ENCODE measurements around the gene BCR. TPM values are rescaled to one million over a fixed set of nuclear protein-coding genes. Genes with fewer than 3 reads are reported as not detected.
A peak's percentile ranks its signal among the peaks of the same experiment; 100 is the strongest.

Gene BCR
- total RNA-seq, 1 experiment from 2014 or later, result 32.4 TPM

GRCh38 chr22:23187871-23188700, 7.8 kb downstream of the BCR start:
- in situ Hi-C loops (cut with HindIII; ENCODE audit: low sequenced_read_pairs), result no loop called here
- no peak for DNase-seq (ENCODE audit: low spot score)

DNA sequence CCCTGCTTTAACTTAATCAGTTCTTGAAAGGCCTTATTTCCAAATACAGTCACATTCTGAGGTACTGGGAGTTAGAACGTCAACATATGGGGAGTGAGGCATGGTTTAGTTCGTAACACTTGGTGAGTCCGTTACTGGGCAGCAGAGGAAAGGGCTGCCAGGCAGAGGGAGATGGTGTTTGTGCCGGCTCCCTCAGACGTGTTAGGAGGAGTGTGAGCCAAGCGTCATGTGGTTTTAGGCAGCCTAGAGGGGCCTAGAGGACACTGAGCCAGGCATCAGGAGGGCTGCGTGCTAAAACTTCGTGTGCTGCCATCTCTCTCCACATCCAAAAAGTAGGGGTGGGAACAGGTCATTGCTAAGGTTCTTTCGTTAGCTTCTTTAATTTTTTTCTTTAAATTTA, 10.2 kb downstream of the BCR start:
- in situ Hi-C loops (cut with HindIII; ENCODE audit: low sequenced_read_pairs), result no loop called here
- no peak for DNase-seq (ENCODE audit: low spot score)

- in situ Hi-C loops (cut with HindIII; ENCODE audit: low sequenced_read_pairs), result no loop called here
- peak; percentile 93 for DNase-seq (ENCODE audit: low spot score)
Measured at GRCh38 chr22:23192133-23192532, 11.8 kb downstream of the BCR start.

- in situ Hi-C loops (cut with HindIII; ENCODE audit: low sequenced_read_pairs), result no loop called here
- no peak for DNase-seq (ENCODE audit: low spot score)
Measured at GRCh38 chr22:23192558-23192957, 12.2 kb downstream of the BCR start.

DNA sequence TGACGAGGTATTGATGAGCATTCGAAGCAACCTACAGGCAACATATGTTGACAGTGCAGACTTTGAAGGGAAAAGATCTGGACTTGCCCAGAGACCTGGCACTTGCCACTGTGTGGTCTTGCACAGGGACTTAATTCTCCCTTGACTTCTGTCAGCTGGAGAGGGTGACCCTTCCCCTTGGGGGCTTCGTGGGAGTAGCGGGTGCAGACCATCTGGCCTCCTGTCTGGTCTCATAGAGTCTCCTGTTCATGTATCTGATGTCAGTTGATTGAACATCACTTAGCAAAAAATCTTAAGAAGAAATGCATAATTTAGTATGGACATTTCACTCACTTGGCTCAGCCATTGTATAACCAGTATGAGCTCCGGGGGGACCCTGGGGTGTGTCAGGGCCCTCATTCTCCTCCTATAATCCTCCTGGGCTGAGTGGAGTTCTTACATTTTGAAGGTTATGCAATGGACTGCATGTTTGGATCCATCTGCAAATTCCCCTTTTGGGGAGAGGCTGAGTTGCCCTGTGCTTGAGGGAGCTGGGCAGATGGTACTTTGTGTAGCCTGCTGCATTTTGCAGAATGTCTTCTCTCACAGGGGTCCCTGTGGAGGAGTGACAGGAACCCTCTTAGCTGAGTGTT, 13.0 kb downstream of the BCR start:
- in situ Hi-C loops (cut with HindIII; ENCODE audit: low sequenced_read_pairs), result no loop called here

GRCh38 chr22:23193882-23194281, 13.6 kb downstream of the BCR start:
- in situ Hi-C loops (cut with HindIII; ENCODE audit: low sequenced_read_pairs), result no loop called here
- no peak for DNase-seq (ENCODE audit: low spot score)

More for the DNA sequence above, 13.0 kb downstream of the BCR start:
- DNase-seq (ENCODE audit: low spot score), result no peak

DNA sequence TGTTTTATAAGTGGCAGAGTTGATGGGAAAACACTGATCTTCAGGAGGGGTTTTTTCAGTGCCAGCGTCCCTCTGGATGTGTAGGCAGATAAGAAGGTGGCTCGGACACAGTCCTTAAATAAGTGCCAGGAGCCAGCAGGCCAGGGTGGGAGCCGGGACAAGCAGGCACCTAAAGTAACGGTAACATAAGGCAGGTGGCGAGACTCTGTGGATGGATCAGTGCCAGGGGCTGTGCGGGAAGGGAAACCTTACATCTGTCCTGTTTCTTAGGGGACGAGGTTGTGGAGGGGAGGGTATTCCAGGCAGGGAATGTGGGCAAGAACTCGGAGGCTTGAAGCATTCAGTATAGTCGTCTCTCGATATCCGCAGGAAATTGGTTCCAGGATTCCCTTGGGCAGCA, 15.9 kb downstream of the BCR start:
- DNase-seq (ENCODE audit: low spot score), result no peak

DNA sequence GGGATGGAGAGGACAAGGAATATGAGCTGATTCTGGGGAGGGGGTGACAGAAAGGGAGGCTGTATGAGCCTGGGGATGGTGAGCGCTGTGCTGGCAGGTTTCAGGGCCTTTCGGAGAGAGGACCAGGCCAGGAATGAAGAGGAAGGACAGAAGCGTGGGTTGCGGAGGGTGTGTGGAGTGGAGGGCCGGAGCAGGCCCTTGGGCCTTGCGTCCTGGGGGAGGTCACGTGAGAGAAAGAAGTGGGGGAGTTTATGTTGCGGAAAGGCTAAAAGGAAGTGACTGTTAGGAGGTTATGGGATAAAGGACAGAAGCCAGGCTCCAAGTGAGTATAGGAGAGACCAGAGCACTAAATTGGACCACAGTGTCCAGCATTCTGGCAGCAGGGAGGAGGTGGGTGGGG, 17.5 kb downstream of the BCR start:
- DNase-seq (ENCODE audit: low spot score), result no peak
- in situ Hi-C loops (cut with HindIII; ENCODE audit: low sequenced_read_pairs), result no loop called here

More for the DNA sequence above, 15.9 kb downstream of the BCR start:
- in situ Hi-C loops (cut with HindIII; ENCODE audit: low sequenced_read_pairs), result no loop called here

DNA sequence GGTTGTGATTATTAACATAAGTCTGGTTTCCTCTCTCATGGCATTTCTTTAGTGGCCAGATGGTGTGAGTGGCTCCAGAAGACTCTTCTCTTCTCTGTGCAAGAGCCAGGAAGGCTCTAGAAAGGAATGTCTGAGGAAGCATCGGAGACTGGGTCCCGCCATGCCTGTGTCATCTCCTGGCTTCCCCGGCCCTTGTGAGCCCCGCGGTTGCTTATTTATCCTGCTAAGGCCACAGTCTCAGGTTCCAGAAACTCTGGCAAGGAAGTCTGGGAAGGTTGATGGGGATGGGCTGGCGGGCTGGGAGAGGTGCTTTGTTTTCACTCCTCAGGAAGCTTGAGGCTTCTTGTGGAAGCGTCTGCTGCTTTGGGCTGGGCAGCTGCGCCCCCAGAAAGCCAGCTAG, 18.9 kb downstream of the BCR start:
- no peak for DNase-seq (ENCODE audit: low spot score)
- in situ Hi-C loops (cut with HindIII; ENCODE audit: low sequenced_read_pairs), result no loop called here

GRCh38 chr22:23200898-23201297, 20.6 kb downstream of the BCR start:
- DNase-seq (ENCODE audit: low spot score), result no peak
- in situ Hi-C loops (cut with HindIII; ENCODE audit: low sequenced_read_pairs), result no loop called here

DNA sequence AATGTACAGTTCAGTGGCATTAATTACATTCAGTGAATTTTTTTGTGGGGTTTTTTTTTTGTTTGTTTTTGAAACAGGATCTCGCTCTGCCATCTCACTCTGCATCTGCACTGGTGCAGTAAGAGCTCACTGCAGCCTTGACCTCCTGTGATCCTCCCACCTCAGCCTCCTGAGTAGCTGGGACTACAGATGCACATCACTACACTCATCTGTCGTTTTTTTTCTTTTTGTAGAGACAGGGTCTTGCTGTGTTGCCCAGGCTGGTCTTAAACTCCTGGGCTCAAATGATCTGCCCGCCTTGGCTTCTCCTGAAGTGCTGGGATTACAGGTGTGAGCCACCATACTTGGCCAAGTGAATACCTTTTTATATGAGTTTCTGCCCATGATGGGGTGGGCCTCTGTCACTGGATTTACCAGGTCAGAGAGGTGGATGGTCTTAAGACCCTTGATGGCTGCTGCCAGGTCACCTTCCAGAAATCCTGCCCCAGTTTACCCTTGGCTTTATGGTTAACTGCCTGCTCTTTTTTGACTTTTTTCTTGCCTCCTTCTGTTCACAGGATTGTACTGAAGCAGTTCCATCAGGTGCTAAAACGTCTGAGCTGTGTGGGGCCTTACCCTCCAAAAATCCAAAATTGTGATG, 22.6 kb downstream of the BCR start:
- in situ Hi-C loops (cut with HindIII; ENCODE audit: low sequenced_read_pairs), result no loop called here
- no peak for DNase-seq (ENCODE audit: low spot score)

DNA sequence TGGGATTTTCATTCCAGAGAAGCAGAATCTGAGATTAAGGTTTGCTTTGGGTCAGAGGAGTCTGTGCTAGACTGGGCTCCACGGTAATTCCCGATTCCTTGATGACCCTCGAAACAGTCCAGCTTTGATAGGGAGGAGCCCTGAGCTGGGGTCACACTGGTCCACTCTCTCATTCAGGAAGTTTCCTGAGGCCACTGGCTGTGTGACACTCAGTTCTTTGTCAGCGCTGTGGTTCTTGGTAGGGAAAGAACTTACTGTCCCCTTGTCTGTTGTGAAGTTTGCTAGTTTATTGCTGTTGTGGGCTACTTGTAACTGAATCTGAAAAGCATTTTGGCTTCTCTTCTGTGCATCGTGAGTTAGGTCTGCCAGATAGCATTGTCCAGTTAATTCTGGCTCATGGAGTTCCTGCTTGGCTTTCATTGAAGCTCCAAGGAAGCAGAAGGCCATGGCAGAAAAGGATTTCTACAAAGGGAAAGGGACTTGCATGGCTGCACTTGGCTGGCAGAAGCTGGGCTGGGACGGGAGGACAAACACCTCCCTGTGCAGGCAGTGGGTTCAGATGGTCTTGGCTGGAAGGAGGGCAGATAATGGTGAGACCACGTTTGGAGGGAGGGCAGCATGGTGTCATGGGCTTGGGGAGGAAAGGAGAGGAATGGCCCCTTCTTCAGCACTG, 23.3 kb downstream of the BCR start:
- peak; percentile 44 for DNase-seq (ENCODE audit: low spot score)
- in situ Hi-C loops (cut with HindIII; ENCODE audit: low sequenced_read_pairs), result no loop called here

DNA sequence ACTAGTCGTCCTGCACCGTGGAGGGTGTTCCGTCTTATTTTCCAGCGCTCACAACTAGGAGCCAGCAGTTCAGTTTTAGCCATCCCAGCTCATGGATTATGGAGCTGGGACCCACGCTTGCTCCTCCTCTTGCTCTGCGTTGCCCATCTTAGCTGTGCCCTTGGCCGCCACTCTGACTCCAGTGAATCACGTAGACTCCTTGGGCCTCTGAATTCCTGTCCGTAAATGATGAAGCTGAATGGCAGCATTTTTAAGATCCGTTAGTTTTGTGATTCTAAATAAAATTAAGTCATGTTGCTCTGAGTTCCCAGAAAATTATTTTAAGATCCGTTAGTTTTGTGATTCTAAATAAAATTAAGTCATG, 23.8 kb downstream of the BCR start:
- in situ Hi-C loops (cut with HindIII; ENCODE audit: low sequenced_read_pairs), result no loop called here
- DNase-seq (ENCODE audit: low spot score), result no peak

DNA sequence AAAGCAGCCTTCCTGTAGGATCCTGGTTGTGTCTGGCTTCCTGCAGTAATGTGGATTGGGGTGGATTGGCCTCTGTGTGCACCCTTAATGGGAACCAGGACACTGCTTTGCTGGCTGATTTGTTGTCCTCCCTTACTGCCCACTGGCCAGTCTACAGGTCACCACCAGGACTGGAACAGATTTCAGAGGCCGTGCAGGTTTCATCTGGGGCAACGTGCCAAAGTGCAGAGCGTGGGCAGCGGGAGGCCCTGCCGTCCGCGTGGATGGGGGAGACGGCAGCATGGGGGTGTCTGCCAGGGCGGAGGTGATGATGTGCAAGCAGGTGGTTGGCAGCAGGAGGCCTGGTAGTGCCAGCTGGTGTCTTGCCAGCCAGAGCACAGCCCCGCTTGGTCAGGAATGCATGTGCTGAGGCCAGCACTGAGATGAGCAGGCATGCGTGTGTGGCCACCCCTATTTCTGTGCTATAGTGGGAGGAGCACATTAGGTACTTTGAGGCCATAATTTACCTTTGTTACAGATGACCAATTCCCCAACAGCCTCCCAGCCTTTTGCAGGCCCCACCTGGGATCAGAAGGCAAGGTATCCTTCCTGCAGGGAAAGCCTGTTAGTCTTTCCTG, 24.3 kb downstream of the BCR start:
- in situ Hi-C loops (cut with HindIII; ENCODE audit: low sequenced_read_pairs), result no loop called here
- DNase-seq (ENCODE audit: low spot score), result peak; percentile 94

DNA sequence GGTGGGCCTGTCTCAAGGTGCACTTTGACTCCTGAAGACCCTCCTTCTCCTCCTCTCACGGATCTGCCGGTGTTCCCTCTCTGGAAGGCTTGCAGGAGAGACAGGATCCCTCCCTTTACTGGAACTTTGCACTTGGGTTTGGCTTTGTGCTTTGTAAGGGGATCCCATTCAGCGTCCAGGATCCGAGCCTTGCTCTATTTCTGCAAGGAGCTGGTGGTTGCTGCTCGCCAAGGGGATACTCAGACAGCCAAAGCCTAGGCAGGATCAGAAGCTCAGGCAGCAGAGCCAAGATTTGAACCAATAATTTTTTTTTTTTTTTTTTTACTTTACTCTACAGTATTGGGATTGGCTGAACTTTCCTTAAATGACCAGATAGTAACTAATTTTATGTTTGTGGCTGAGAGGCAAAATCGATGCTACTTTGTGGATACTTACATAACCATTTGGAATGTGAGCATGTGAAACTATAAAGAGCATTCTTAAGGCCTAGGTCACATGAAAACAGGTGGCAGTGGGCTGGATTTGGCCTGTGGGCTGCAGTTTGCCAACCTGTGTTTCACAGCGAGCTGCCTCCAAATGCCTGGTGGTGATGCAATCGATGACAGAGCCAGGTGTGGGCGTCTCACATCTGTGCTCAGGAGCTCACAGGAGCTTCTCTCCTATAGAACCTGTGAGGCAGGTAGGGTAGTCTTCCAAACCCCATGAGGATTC, 25.2 kb downstream of the BCR start:
- in situ Hi-C loops (cut with HindIII; ENCODE audit: low sequenced_read_pairs), result no loop called here
- DNase-seq (ENCODE audit: low spot score), result peak; percentile 50

DNA sequence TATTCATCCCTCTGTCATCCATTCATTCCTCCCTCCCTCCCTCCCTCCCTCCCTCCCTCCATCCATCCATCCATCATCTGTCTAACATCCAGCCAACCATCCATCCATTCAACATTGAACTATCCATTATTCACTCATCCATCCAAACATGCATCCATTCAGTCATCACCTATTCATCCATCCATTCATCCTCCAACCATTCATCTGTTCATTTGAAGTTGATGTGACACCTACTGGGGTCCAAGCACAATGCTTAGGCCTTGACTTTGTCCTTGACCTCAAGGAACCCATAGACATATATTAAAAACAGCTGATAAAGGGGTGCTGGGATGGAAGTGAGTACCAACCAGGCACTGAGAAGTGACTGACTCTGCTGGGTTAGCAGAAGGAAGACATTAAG, 26.6 kb downstream of the BCR start:
- no peak for DNase-seq (ENCODE audit: low spot score)
- in situ Hi-C loops (cut with HindIII; ENCODE audit: low sequenced_read_pairs), result no loop called here

- in situ Hi-C loops (cut with HindIII; ENCODE audit: low sequenced_read_pairs), result no loop called here
Measured at GRCh38 chr22:23207729-23208393, 27.6 kb downstream of the BCR start.

GRCh38 chr22:23210428-23211170, 30.3 kb downstream of the BCR start:
- in situ Hi-C loops (cut with HindIII; ENCODE audit: low sequenced_read_pairs), result no loop called here
- no peak for DNase-seq (ENCODE audit: low spot score)

More at GRCh38 chr22:23207729-23208393, 27.6 kb downstream of the BCR start:
- DNase-seq (ENCODE audit: low spot score), result no peak

Data from G401 (cell line).